Raji (cell line): ENCODE data around the gene FREY1.

Source experiments
- POLR2A ChIP-seq: IDR thresholded peaks from 2 replicates; pipeline ENCODE4 v1.6.1; 2011; ENCODE audit warnings: low read depth, low read length, control low read depth; ENCODE audit not compliant: insufficient read depth

FREY1 gene

GRCh38 chr11:45877221-45877620 is 29.9 kb downstream of the FREY1 start:
- TF ChIP-seq POLR2A = no peak

GRCh38 chr11:45876401-45876800 is 30.7 kb downstream of the FREY1 start:
- TF ChIP-seq POLR2A = no peak

GRCh38 chr11:45872651-45873356 is 34.3 kb downstream of the FREY1 start:
- TF ChIP-seq POLR2A = no peak

GRCh38 chr11:45871638-45872037 is 35.4 kb downstream of the FREY1 start:
- no peak for TF ChIP-seq POLR2A

- TF ChIP-seq POLR2A = no peak
These were observed 36.4 kb downstream of the FREY1 start for GRCh38 chr11:45870706-45871105.

GRCh38 chr11:45869551-45869950 is 37.5 kb downstream of the FREY1 start:
- no peak for TF ChIP-seq POLR2A

- no peak for TF ChIP-seq POLR2A
These were observed 43.0 kb downstream of the FREY1 start for GRCh38 chr11:45864041-45864440.

- TF ChIP-seq POLR2A = no peak
These were observed 46.1 kb downstream of the FREY1 start for GRCh38 chr11:45860764-45861510.

GRCh38 chr11:45860348-45860747 is 46.7 kb downstream of the FREY1 start:
- no peak for TF ChIP-seq POLR2A

- no peak for TF ChIP-seq POLR2A
These were observed 47.4 kb downstream of the FREY1 start for GRCh38 chr11:45859661-45860140.

GRCh38 chr11:45858751-45859398 is 48.2 kb downstream of the FREY1 start:
- no peak for TF ChIP-seq POLR2A

- no peak for TF ChIP-seq POLR2A
These were observed 49.1 kb downstream of the FREY1 start for GRCh38 chr11:45857961-45858474.
